ENCODE data around the gene BOD1L2. TPM values are rescaled to one million over a fixed set of nuclear protein-coding genes. Genes with fewer than 3 reads are reported as not detected.

The BOD1L2 gene
- total and polyA plus RNA-seq, 7 donors: not detected

Other genes starting within 250 kb of the BOD1L2 start
- gene ST8SIA3, start 205.5 kb downstream of the BOD1L2 start, total RNA-seq: under 1 TPM in 1 of 4 donors, not detected in 3; 0.02 TPM
- under 1 TPM in 1 of 3 donors, not detected in 2; 0.09 TPM for gene ST8SIA3, start 205.5 kb downstream of the BOD1L2 start, polyA plus RNA-seq

Measured in psoas muscle (tissue), 7 donors.